Smooth muscle cell (in vitro differentiated cells): ENCODE data around the gene RDH13. TPM values are rescaled to one million over a fixed set of nuclear protein-coding genes. Genes with fewer than 3 reads are reported as not detected.
"Not testable (repeated sequence)": the region's sequence is repeated elsewhere in the genome, so short reads cannot be mapped to it uniquely, and the experiment has no call there.

ENCODE experiments used
- DNase-seq: peaks from one replicate; lab custom pipeline; 2025; ENCODE audit not compliant: unreplicated experiment; lab: John Stamatoyannopoulos, UW
- H2AFZ ChIP-seq: fragments of 200-600 bp; sonication (generic); 2 replicates; pipeline ENCODE4 v1.6.0; 2016; ENCODE audit warnings: antibody characterized with exemption, low read depth, mild to moderate bottlenecking
- H3F3A ChIP-seq: fragments of 200-600 bp; sonication (generic); 2 replicates; pipeline ENCODE4 v1.6.0; 2017; ENCODE audit warnings: antibody characterized with exemption, low read depth
- H3K27ac ChIP-seq: fragments of 200-600 bp; sonication (generic); 2 replicates; pipeline ENCODE4 v1.5.1; 2016; ENCODE audit warnings: low read depth, mild to moderate bottlenecking
- H3K27me3 ChIP-seq: fragments of 200-600 bp; sonication (generic); 2 replicates; pipeline ENCODE4 v1.6.1; 2016; ENCODE audit warnings: low read depth, mild to moderate bottlenecking
- H3K36me3 ChIP-seq: fragments of 200-600 bp; sonication (generic); 2 replicates; pipeline ENCODE4 v1.5.1; 2016; ENCODE audit warnings: low read depth
- H3K4me1 ChIP-seq: fragments of 200-600 bp; sonication (generic); 2 replicates; pipeline ENCODE4 v1.5.1; 2016; ENCODE audit warnings: low read depth
- H3K4me2 ChIP-seq: fragments of 200-600 bp; sonication (generic); 2 replicates; pipeline ENCODE4 v1.6.0; 2016; ENCODE audit warnings: mild to moderate bottlenecking
- H3K4me3 ChIP-seq: fragments of 200-600 bp; sonication (generic); 2 replicates; pipeline ENCODE4 v1.5.1; 2016; ENCODE audit warnings: mild to moderate bottlenecking
- H3K79me2 ChIP-seq: fragments of 200-600 bp; sonication (generic); 2 replicates; pipeline ENCODE4 v1.6.0; 2016; ENCODE audit warnings: low read depth, mild to moderate bottlenecking
- H3K9ac ChIP-seq: fragments of 200-600 bp; sonication (generic); 2 replicates; pipeline ENCODE4 v1.6.0; 2016; ENCODE audit warnings: low read depth
- H3K9me3 ChIP-seq: fragments of 200-600 bp; sonication (generic); replicated peaks from 2 replicates; pipeline ENCODE4 v1.5.1; 2016; ENCODE audit warnings: low read depth
- H4K20me1 ChIP-seq: fragments of 200-600 bp; sonication (generic); 2 replicates; pipeline ENCODE4 v1.6.0; 2016; ENCODE audit warnings: low read depth
- CTCF ChIP-seq: fragments of 200-600 bp; sonication (generic); IDR thresholded peaks from 2 replicates; pipeline ENCODE4 v1.5.1; 2017; ENCODE audit warnings: borderline replicate concordance, mild to moderate bottlenecking, antibody characterized with exemption; ENCODE audit not compliant: insufficient read depth, poor library complexity, severe bottlenecking
- WGBS: methylation state at CpG from one replicate; pipeline ENCODE4 v1.1.7; 2016; ENCODE audit warnings: low lambda C conversion rate; 5-methylcytosine and 5-hydroxymethylcytosine counted together
- polyA plus RNA-seq: library from polyadenylated mRNA; unstranded; fragments of >200 nt; fragmentation: Nextera tagmentation; extraction: Ambion mirVana; gene quantifications from 2 replicates; pipeline ENCODE4 v1.2.1, GENCODE V29; 2016
- total RNA-seq: library from RNA; depleted of rRNA; stranded (reverse); fragments of >200 nt; gene quantifications from 2 replicates; pipeline ENCODE4 v1.2.3, GENCODE V29; 2014

RDH13 gene
- total and polyA plus RNA-seq, 2 experiments from 2014 or later: 9.1 to 13.5 TPM

- no peak for DNase-seq
- Histone ChIP-seq H3K36me3 (no peaks in the 10 kb centered on the region), H3K9ac (no peak overlapping the region), H3K4me1 (peaks cover 5% of the 10 kb centered on the region), H3F3A (no peaks in the 10 kb centered on the region), H2AFZ (no peak overlapping the region), H3K4me2 (no peak overlapping the region), H3K4me3 (no peak overlapping the region), H3K27me3 (peaks cover 41% of the 10 kb centered on the region), H3K9me3 (no peaks in the 10 kb centered on the region), H4K20me1 (no peaks in the 10 kb centered on the region), H3K79me2 (no peaks in the 10 kb centered on the region), H3K27ac (no peak overlapping the region)
- TF ChIP-seq CTCF: no peak
- 35% methylated on average over 3 of the region's 3 CpGs for WGBS
Observed at GRCh38 chr19:55067869-55068268, 4.9 kb upstream of the RDH13 start.

GRCh38 chr19:55066107-55066709 lies 3.3 kb upstream of the RDH13 start:
- no peaks in the 10 kb centered on the region for H3K9me3 ChIP-seq
- H4K20me1 ChIP-seq: no peaks in the 10 kb centered on the region
- no peak overlapping the region for H3K27ac ChIP-seq
- H3K4me2 ChIP-seq: no peak overlapping the region
- H3K4me3 ChIP-seq: no peak overlapping the region
- H3K4me1 ChIP-seq: peaks cover 5% of the 10 kb centered on the region
- H2AFZ ChIP-seq: no peak overlapping the region
- H3K79me2 ChIP-seq: no peaks in the 10 kb centered on the region
- peaks cover 34% of the 10 kb centered on the region for H3K27me3 ChIP-seq
- no peak overlapping the region for H3K9ac ChIP-seq
- DNase-seq: no peak
- no peak for TF ChIP-seq CTCF
- H3F3A ChIP-seq: no peaks in the 10 kb centered on the region
- H3K36me3 ChIP-seq: no peaks in the 10 kb centered on the region
- WGBS: 47% methylated on average over 2 of the region's 2 CpGs

GRCh38 chr19:55065516-55065915 lies 2.6 kb upstream of the RDH13 start:
- H3K36me3 ChIP-seq, H3K9ac ChIP-seq, H3K9me3 ChIP-seq, H2AFZ ChIP-seq, H3F3A ChIP-seq, DNase-seq, H4K20me1 ChIP-seq, H3K4me3 ChIP-seq, H3K27ac ChIP-seq, H3K4me2 ChIP-seq, H3K4me1 ChIP-seq, H3K79me2 ChIP-seq: not testable (repeated sequence)
- peaks cover 33% of the 10 kb centered on the region for H3K27me3 ChIP-seq
- 89% methylated on average over 9 of the region's 9 CpGs for WGBS

GRCh38 chr19:55063492-55063843 lies 520 bp upstream of the RDH13 start:
- no peaks in the 10 kb centered on the region for H3K79me2 ChIP-seq
- no peaks in the 10 kb centered on the region for H3K9me3 ChIP-seq
- H4K20me1 ChIP-seq: no peaks in the 10 kb centered on the region
- peak overlapping the region; percentile 48 for H3K4me2 ChIP-seq
- H3K27ac ChIP-seq: no peak overlapping the region
- peak overlapping the region; percentile 92 for H3K4me3 ChIP-seq
- H3K36me3 ChIP-seq: no peaks in the 10 kb centered on the region
- no peak for TF ChIP-seq CTCF
- no peaks in the 10 kb centered on the region for H3K4me1 ChIP-seq
- no peaks in the 10 kb centered on the region for H3F3A ChIP-seq
- peaks cover 17% of the 10 kb centered on the region for H3K27me3 ChIP-seq
- WGBS: 85% methylated on average over 3 of the region's 3 CpGs
- H2AFZ ChIP-seq: no peak overlapping the region
- no peak for DNase-seq
- no peak overlapping the region for H3K9ac ChIP-seq

- not testable (repeated sequence) for H3K4me3 ChIP-seq, DNase-seq, H3K4me1 ChIP-seq, H3K9me3 ChIP-seq, H3K79me2 ChIP-seq, H4K20me1 ChIP-seq, H3K27me3 ChIP-seq, H3K9ac ChIP-seq, H2AFZ ChIP-seq, H3F3A ChIP-seq
- Histone ChIP-seq H3K27ac (peak overlapping the region; percentile 87), H3K4me2 (peak overlapping the region; percentile 22), H3K36me3 (peaks cover 12% of the 10 kb centered on the region)
- WGBS: 61% methylated on average over 9 of the region's 9 CpGs
Observed at GRCh38 chr19:55060287-55060686, 2.7 kb downstream of the RDH13 start.
